ENCODE results near the gene KRTAP4-11. TPM values are rescaled to one million over a fixed set of nuclear protein-coding genes. Genes with fewer than 3 reads are reported as not detected.
"Not testable (repeated sequence)": the region's sequence is repeated elsewhere in the genome, so short reads cannot be mapped to it uniquely, and the experiment has no call there.

KRTAP4-11 gene
- total RNA-seq, 1 donor from 2014 or later, result not detected

DNA sequence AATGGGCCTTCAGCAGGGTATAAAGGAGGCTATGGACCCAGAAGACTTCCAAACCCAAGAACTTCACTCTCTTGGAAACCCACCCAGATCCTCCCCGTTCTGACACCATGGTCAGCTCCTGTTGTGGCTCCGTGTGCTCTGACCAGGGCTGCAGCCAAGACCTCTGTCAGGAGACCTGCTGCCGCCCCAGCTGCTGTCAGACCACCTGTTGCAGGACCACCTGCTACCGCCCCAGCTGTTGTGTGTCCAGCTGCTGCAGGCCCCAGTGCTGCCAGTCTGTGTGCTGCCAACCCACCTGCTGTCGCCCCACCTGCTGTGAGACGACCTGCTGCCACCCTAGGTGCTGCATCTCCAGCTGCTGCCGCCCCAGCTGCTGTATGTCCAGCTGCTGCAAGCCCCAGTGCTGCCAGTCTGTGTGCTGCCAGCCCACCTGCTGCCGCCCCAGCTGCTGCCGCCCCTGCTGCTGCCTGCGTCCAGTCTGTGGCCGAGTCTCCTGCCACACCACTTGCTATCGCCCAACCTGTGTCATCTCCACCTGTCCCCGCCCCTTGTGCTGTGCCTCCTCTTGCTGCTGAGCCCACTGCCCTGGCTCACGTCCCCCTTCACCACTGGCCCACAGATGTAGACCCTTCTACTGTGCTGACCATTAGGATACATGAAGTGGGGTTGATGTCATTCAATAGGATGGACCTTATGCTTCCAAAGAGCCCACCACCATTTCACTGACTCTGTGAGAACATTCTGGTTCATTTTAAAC, 33.9 kb downstream of the KRTAP4-11 start, which contains the start of gene KRTAP4-7:
KRTAP4-7 (plus strand) TSS at position 51 of the 757 bp plus-strand sequence; CDS start at position 108, 57 bp downstream.
- DNase-seq (ENCODE audit: low read depth in 2 of 2), result not testable (repeated sequence)

DNA sequence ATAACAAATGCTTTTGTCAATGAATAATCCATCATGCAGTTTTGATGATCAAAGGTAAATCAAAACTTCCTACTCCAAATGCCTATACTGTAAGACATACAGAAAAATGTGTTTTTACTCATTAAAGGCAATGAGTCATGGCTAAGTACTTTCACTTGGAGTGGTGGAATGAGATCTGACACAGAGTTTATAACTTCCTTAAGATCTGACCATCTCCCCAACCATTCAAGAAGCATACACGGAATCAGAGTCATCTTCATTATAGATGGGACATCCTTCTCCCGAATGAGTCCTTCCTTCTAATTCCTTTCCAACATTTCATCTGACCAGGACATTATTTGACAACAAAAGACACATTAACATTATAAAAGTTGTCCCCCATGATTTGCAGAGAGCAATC, 34.7 kb downstream of the KRTAP4-11 start:
- DNase-seq (ENCODE audit: low read depth in 2 of 2), result not testable (repeated sequence)

DNA sequence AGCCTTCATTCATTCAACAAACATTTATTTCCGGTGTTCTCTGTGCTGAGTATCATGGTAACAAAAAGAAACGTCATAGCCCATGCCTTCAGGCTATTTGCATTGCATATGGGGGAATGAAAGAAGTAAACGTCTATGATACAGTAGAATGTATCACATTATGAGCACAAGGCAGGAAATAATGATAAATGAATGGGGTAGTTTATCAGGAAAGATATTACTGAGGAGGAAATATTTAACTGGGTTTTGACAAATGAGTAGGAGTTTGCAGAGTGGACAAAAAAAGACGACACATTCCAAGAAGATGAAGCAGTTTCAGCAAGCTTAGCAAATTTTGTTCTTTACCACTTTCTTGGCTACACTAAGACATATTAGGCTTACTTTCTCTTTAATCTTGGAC, 35.5 kb downstream of the KRTAP4-11 start:
- no peak for DNase-seq (ENCODE audit: low read depth in 2 of 2)

DNA sequence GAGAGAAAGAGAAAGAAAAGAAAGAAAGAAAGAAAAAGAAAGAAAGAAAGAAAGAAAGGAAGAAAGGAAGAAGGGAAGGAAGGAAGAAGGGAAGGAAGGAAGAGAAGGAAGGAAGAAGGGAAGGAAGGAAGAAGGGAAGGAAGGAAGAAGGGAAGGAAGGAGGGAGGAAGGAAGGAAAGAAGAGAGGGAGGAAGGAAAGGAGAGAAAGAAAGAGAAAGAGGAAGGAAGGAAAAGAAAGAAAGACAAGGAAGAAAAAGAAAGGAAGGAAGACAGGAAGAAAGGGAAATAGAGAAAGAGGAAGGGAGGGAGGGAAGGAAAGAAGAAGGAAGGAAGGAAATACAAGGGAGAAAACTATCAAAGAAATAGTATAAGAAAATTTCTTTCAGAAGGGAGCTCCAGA, 41.4 kb downstream of the KRTAP4-11 start:
- DNase-seq (ENCODE audit: low read depth in 2 of 2), result no peak

DNA sequence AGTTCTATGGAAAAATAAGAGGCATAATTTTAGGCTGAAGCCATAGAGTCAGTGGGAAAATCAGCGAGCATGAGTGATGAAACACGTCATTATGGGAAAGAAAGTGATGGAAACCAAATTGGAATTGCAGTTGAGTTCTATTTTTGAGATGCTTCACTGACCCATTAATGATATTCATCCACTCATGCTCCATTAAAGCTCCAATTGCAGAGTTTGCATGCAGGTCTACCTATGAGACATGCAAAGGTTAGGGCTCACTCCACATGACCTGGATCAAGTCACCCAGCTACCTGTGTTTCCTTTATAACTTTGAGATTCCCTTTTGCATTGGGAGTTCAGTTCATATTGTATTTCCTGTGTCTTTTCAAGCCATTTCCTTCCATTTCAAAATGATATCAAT, 44.5 kb downstream of the KRTAP4-11 start:
- DNase-seq (ENCODE audit: low read depth in 2 of 2), result no peak

DNA sequence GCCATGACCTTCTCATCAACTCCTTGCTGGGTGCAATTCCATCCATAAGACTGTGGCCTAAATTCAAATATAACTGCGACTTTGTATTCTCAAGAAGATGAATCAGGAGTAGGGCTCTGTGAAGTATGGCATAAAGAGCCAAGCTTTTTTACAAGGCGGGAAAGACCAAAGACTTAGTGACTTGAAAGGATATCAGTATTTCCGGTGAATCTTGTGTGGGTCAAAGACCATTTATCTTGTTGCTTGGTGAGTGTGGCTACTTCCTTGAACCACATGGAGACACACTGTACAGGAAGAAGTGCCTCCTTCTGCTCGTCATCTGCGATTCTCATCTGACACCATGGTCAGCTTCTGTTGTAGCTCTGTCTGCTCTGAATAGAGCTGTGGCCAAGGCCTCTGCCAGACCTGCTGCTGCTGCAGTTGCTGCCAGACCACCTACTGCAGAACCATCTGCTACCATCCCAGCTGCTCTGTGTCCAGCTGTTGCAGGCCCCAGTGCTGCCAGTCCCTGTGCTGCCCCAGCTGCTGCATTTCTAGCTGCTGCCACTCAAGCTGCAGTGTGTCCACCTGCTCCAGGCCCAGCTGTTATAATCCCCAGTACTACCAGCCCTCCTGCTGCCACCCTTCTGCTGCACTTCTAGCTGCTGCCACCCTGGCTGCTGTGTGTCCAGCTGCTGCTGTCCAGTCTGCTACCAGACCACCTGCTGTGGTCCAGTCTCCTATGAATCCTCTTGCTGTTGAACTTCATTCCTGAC, 46.4 kb downstream of the KRTAP4-11 start:
- no peak for DNase-seq (ENCODE audit: low read depth in 2 of 2)

DNA sequence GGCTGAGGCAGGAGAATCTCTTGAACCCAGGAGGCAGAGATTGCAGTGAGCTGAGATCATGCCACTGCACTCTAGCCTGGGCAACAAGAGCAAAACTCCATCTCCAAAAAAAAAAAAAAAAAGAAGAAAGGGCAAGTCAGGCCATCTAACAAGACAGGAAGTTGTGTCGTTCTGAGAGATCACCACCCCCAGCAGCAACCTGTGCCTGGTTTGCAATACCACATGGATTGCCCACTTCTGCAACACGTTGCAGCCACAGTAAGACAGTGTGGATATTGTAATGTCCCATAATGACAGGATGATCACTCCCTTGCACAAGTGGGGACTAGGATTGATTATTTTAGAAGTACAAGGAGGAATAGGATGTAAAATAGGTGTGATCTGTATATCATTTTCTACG, 49.1 kb downstream of the KRTAP4-11 start:
- no peak for DNase-seq (ENCODE audit: low read depth in 2 of 2)

DNA sequence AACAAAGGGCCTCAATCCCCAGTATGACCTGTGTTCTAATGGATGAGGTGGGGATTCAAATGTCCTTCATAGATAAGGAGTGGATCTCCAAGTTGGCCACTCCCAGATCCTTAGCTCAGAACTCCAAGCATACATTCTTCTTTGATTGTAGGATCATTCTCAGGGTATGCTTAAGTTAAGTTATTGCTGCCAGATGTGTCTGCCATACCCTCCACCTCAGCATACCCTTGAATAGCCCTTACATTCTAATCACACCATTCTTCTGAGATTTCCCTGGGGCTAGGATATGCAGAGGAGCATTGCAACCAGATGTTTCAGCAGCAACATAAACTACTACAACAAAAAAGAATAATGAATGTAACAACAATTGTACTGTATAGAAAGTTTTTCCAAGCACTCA, 50.9 kb downstream of the KRTAP4-11 start:
- no peak for DNase-seq (ENCODE audit: low read depth in 2 of 2)

Other genes with a start within 250 kb of the KRTAP4-11 start
- gene KRT20, start 233.1 kb downstream of the KRTAP4-11 start, total RNA-seq, result not detected in 2 replicates
- gene KRT23, start 180.7 kb downstream of the KRTAP4-11 start, total RNA-seq, result 2.1 TPM in 1 of 2 replicates, not detected in the other
- gene KRT39, start 151.4 kb downstream of the KRTAP4-11 start, total RNA-seq, result not detected in 2 replicates
- gene KRT40, start 134.0 kb downstream of the KRTAP4-11 start, total RNA-seq, result not detected in 2 replicates
- gene KRTAP3-3, start 124.2 kb downstream of the KRTAP4-11 start, total RNA-seq, result not detected in 2 replicates
- not detected in 2 replicates for gene KRTAP3-2, start 118.5 kb downstream of the KRTAP4-11 start, total RNA-seq
- gene KRTAP3-1, start 109.2 kb downstream of the KRTAP4-11 start, total RNA-seq, result not detected in 2 replicates
- not detected in 2 replicates for gene KRTAP1-5, start 91.2 kb downstream of the KRTAP4-11 start, total RNA-seq
- gene KRTAP1-4, start 88.2 kb downstream of the KRTAP4-11 start, total RNA-seq, result not detected in 2 replicates
- gene KRTAP1-3, start 83.5 kb downstream of the KRTAP4-11 start, total RNA-seq, result not detected in 2 replicates
- gene KRTAP1-1, start 76.9 kb downstream of the KRTAP4-11 start, total RNA-seq, result not detected in 2 replicates
- not detected in 2 replicates for gene KRTAP2-1, start 71.1 kb downstream of the KRTAP4-11 start, total RNA-seq
- not detected in 2 replicates for gene KRTAP2-2, start 63.1 kb downstream of the KRTAP4-11 start, total RNA-seq
- gene KRTAP2-3, start 58.3 kb downstream of the KRTAP4-11 start, total RNA-seq, result not detected in 2 replicates
- gene KRTAP2-4, start 52.5 kb downstream of the KRTAP4-11 start, total RNA-seq, result not detected in 2 replicates
- not detected in 2 replicates for gene KRTAP4-7, start 34.2 kb downstream of the KRTAP4-11 start, total RNA-seq
- not detected in 2 replicates for gene KRTAP4-8, start 20.2 kb downstream of the KRTAP4-11 start, total RNA-seq
- not detected in 2 replicates for gene KRTAP4-16, start 16.2 kb downstream of the KRTAP4-11 start, total RNA-seq
- gene KRTAP4-9, start 13.0 kb downstream of the KRTAP4-11 start, total RNA-seq, result not detected in 2 replicates
- not detected in 2 replicates for gene KRTAP4-12, start 5.8 kb upstream of the KRTAP4-11 start, total RNA-seq
- gene KRTAP4-6, start 22.2 kb upstream of the KRTAP4-11 start, total RNA-seq, result not detected in 2 replicates
- not detected in 2 replicates for gene KRTAP4-5, start 31.5 kb upstream of the KRTAP4-11 start, total RNA-seq
- gene KRTAP4-4, start 42.4 kb upstream of the KRTAP4-11 start, total RNA-seq, result not detected in 2 replicates
- gene KRTAP4-3, start 49.8 kb upstream of the KRTAP4-11 start, total RNA-seq, result not detected in 2 replicates
- gene KRTAP4-2, start 59.8 kb upstream of the KRTAP4-11 start, total RNA-seq, result not detected in 2 replicates
- not detected in 2 replicates for gene KRTAP4-1, start 66.5 kb upstream of the KRTAP4-11 start, total RNA-seq
- not detected in 2 replicates for gene KRTAP9-1, start 71.5 kb upstream of the KRTAP4-11 start, total RNA-seq
- gene KRTAP9-2, start 108.3 kb upstream of the KRTAP4-11 start, total RNA-seq, result not detected in 2 replicates
- not detected in 2 replicates for gene KRTAP9-3, start 114.1 kb upstream of the KRTAP4-11 start, total RNA-seq
- not detected in 2 replicates for gene KRTAP9-8, start 119.6 kb upstream of the KRTAP4-11 start, total RNA-seq
- not detected in 2 replicates for gene KRTAP9-4, start 131.3 kb upstream of the KRTAP4-11 start, total RNA-seq
- not detected in 2 replicates for gene KRTAP9-9, start 137.0 kb upstream of the KRTAP4-11 start, total RNA-seq
- gene KRTAP9-6, start 147.0 kb upstream of the KRTAP4-11 start, total RNA-seq, result not detected in 2 replicates
- gene KRTAP9-7, start 157.3 kb upstream of the KRTAP4-11 start, total RNA-seq, result not detected in 2 replicates
- not detected in 2 replicates for gene KRTAP29-1, start 184.5 kb upstream of the KRTAP4-11 start, total RNA-seq
- gene KRTAP16-1, start 190.9 kb upstream of the KRTAP4-11 start, total RNA-seq, result not detected in 2 replicates
- not detected in 2 replicates for gene KRTAP17-1, start 197.3 kb upstream of the KRTAP4-11 start, total RNA-seq
- gene KRT33A, start 232.5 kb upstream of the KRTAP4-11 start, total RNA-seq, result not detected in 2 replicates